ENCODE results near the gene ABHD17C. TPM values are rescaled to one million over a fixed set of nuclear protein-coding genes. Genes with fewer than 3 reads are reported as not detected.
"Not testable (repeated sequence)": the region's sequence is repeated elsewhere in the genome, so short reads cannot be mapped to it uniquely, and the experiment has no call there.

The ABHD17C gene
- 1 to 10 TPM; 1.5 to 2.2 TPM for total RNA-seq

DNA sequence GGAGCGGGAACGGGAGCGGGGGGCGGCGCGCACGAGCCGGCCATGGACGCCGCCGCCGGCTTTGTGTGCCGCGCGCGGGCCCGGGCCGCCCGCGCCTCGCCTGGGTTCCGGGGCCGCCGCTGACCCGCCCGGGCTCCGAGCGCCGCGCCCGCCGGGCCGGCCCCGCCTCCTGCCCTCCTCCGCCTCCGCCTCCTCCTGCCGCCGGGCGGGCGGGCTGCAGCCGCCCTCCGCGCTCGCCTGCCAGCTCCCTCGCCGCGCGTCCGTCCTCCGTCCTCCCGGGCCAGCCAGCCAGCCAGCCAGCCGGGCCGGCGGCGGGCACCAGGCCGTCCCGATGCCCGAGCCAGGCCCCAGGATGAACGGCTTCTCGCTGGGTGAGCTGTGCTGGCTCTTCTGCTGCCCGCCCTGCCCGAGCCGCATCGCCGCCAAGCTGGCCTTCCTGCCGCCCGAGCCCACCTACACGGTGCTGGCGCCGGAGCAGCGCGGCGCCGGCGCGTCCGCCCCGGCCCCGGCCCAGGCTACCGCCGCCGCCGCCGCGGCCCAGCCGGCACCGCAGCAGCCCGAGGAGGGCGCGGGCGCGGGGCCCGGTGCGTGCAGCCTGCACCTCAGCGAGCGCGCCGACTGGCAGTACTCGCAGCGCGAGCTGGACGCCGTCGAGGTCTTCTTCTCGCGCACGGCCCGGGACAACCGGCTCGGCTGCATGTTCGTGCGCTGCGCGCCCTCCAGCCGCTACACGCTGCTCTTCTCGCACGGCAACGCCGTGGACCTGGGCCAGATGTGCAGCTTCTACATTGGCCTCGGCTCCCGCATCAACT is at the start of gene ABHD17C:
TSS of gene ABHD17C (plus strand) at position 212 of the 812 bp plus-strand sequence. CDS start at position 332, 120 bp downstream.
- H3K36me3 Mint-ChIP-seq = no peaks in the 10 kb centered on the region
- CTCF ChIA-PET = interaction anchor here (0.5 to 1.6 kb wide), 4 partner anchors 22 to 571 kb away, joined by 3 to 6 read pairs (median 4); no protein-coding TSS in a partner anchor
- ATAC-seq (peak; percentile 85), DNase-seq (peak; percentile 47)
- H3K4me1 Mint-ChIP-seq = peaks cover 19% of the 10 kb centered on the region
- peak within 1 kb of the TSS; percentile 79 for H3K4me3 Mint-ChIP-seq
- H3K27me3 Mint-ChIP-seq = peaks cover 57% of the 10 kb centered on the region
- peak within 1 kb of the TSS; percentile 54 for H3K27ac Mint-ChIP-seq
- H3K9me3 Mint-ChIP-seq (ENCODE audit: low read depth) = no peaks in the 10 kb centered on the region

GRCh38 chr15:80645494-80646065 is 49.5 kb upstream of the ABHD17C start:
- no peak for DNase-seq
- CTCF ChIA-PET = no interaction called here
- no peak for ATAC-seq
- Mint-ChIP-seq H3K4me3 (no peak overlapping the region), H3K27ac (no peak overlapping the region), H3K4me1 (peaks cover 3% of the 10 kb centered on the region), H3K36me3 (no peaks in the 10 kb centered on the region), H3K9me3 (ENCODE audit: low read depth) (peaks cover 6% of the 10 kb centered on the region), H3K27me3 (peaks cover 2% of the 10 kb centered on the region)

GRCh38 chr15:80647424-80647823 is 47.7 kb upstream of the ABHD17C start:
- H3K4me1 Mint-ChIP-seq; CTCF ChIA-PET; H3K27ac Mint-ChIP-seq; ATAC-seq; H3K9me3 Mint-ChIP-seq (ENCODE audit: low read depth); H3K4me3 Mint-ChIP-seq; H3K36me3 Mint-ChIP-seq; DNase-seq; H3K27me3 Mint-ChIP-seq: not testable (repeated sequence)

GRCh38 chr15:80654299-80654698 is 40.8 kb upstream of the ABHD17C start:
- no peak overlapping the region for H3K27ac Mint-ChIP-seq
- no peaks in the 10 kb centered on the region for H3K4me1 Mint-ChIP-seq
- H3K4me3 Mint-ChIP-seq = no peak overlapping the region
- ATAC-seq (no peak), DNase-seq (no peak)
- peaks cover 1% of the 10 kb centered on the region for H3K36me3 Mint-ChIP-seq
- CTCF ChIA-PET = no interaction called here
- H3K27me3 Mint-ChIP-seq = peaks cover 16% of the 10 kb centered on the region
- H3K9me3 Mint-ChIP-seq (ENCODE audit: low read depth) = no peaks in the 10 kb centered on the region

- no peak overlapping the region for H3K27ac Mint-ChIP-seq
- H3K36me3 Mint-ChIP-seq = no peaks in the 10 kb centered on the region
- ATAC-seq (no peak), DNase-seq (no peak)
- peaks cover 26% of the 10 kb centered on the region for H3K27me3 Mint-ChIP-seq
- no peaks in the 10 kb centered on the region for H3K4me1 Mint-ChIP-seq
- H3K9me3 Mint-ChIP-seq (ENCODE audit: low read depth) = no peaks in the 10 kb centered on the region
- CTCF ChIA-PET = no interaction called here
- H3K4me3 Mint-ChIP-seq = no peak overlapping the region
These were observed 35.7 kb upstream of the ABHD17C start for GRCh38 chr15:80659375-80659774.

GRCh38 chr15:80660119-80660518 is 35.0 kb upstream of the ABHD17C start:
- CTCF ChIA-PET = no interaction called here
- H3K36me3 Mint-ChIP-seq = no peaks in the 10 kb centered on the region
- no peaks in the 10 kb centered on the region for H3K4me1 Mint-ChIP-seq
- H3K9me3 Mint-ChIP-seq (ENCODE audit: low read depth) = no peaks in the 10 kb centered on the region
- ATAC-seq (no peak), DNase-seq (no peak)
- peaks cover 21% of the 10 kb centered on the region for H3K27me3 Mint-ChIP-seq
- H3K4me3 Mint-ChIP-seq = no peak overlapping the region
- H3K27ac Mint-ChIP-seq = no peak overlapping the region

GRCh38 chr15:80662129-80662528 is 33.0 kb upstream of the ABHD17C start:
- no peaks in the 10 kb centered on the region for H3K9me3 Mint-ChIP-seq (ENCODE audit: low read depth)
- no peak for ATAC-seq
- no peaks in the 10 kb centered on the region for H3K36me3 Mint-ChIP-seq
- CTCF ChIA-PET = no interaction called here
- no peak overlapping the region for H3K27ac Mint-ChIP-seq
- H3K4me1 Mint-ChIP-seq = no peaks in the 10 kb centered on the region
- peaks cover 20% of the 10 kb centered on the region for H3K27me3 Mint-ChIP-seq
- no peak overlapping the region for H3K4me3 Mint-ChIP-seq
- no peak for DNase-seq

DNA sequence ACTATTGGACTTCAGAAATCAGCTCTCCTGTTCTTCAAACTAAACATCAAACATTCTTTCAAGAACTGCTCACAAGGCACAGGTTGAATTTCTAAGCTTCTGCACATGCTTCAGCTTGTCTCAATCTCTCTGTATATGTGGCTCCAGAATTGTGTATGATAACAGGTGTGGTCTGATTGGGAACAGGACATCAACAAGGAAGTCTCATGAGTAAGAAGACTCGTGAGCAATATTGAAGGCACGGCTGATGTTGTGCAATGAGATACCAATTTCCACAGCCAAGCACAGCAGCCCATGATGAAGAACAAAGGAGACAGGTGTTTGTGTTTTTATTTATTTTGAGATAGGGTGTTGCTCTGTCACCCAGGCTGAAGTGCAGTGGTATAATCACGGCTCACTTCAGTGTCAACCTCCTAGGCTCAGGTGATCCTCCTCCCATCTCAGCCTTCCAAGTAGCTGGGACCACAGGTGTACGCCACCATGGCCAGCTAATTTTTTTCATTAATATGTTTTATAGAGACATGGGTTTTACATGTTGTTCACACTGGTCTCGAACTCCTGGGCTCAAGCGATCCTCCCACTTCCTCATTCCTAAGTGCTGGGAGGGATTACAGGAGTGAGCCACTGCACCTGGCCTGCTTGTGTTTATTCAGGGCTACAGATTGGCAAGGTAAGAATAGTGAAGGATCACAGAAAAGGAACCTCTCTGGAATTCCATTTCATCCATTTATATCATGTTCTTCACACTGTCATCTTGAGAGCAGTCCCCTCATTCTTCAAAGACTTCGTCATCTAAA is 32.2 kb upstream of the ABHD17C start:
- DNase-seq = no peak
- no peak overlapping the region for H3K27ac Mint-ChIP-seq
- no peaks in the 10 kb centered on the region for H3K9me3 Mint-ChIP-seq (ENCODE audit: low read depth)
- H3K4me1 Mint-ChIP-seq = no peaks in the 10 kb centered on the region
- CTCF ChIA-PET = no interaction called here
- H3K27me3 Mint-ChIP-seq = peaks cover 20% of the 10 kb centered on the region
- no peaks in the 10 kb centered on the region for H3K36me3 Mint-ChIP-seq
- no peak for ATAC-seq
- H3K4me3 Mint-ChIP-seq = no peak overlapping the region

DNA sequence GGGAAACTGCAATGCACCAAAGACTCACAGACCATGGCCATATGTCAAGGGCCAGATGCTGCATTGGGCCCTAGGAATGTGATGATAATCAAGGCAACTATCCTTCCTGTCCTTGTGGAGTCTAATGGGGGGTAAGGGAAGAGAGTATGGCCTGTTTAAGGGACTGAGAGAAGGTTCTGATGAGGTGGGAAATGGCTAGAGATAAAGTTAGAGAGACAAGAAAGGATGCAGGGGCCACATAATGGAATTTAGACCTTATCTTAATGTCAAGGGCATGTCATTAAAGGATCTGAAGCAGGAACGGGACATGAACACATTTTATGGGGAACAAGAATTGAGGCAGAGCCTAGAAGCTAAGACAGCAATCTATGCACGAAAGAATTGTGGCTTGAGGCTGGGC is 30.0 kb upstream of the ABHD17C start:
- Mint-ChIP-seq H3K4me3 (no peak overlapping the region), H3K9me3 (ENCODE audit: low read depth) (no peaks in the 10 kb centered on the region), H3K36me3 (no peaks in the 10 kb centered on the region), H3K27me3 (peaks cover 23% of the 10 kb centered on the region), H3K27ac (no peak overlapping the region), H3K4me1 (no peaks in the 10 kb centered on the region)
- ATAC-seq (no peak), DNase-seq (no peak)
- CTCF ChIA-PET = no interaction called here

DNA sequence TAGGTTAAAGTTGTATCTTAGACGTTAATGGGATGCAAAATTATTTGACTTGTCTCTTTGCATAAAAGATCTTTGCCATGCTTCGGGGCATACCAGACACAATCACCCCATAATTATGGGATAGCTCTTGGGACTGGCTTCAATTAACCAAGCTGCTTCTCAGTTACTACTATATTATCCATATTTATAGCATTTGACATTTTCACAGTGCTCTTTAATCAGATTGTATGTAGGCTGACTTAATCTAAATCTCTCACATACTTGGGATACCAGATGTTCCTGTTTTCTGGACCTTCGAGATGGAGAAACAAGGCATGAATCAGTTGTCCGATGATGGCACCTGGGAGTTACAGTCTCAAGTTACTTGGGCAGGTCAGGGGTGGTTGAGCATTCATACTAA is 27.2 kb upstream of the ABHD17C start:
- H3K9me3 Mint-ChIP-seq (ENCODE audit: low read depth) = no peaks in the 10 kb centered on the region
- ATAC-seq (no peak), DNase-seq (no peak)
- no peak overlapping the region for H3K4me3 Mint-ChIP-seq
- no peak overlapping the region for H3K27ac Mint-ChIP-seq
- H3K36me3 Mint-ChIP-seq = no peaks in the 10 kb centered on the region
- peaks cover 20% of the 10 kb centered on the region for H3K27me3 Mint-ChIP-seq
- H3K4me1 Mint-ChIP-seq = no peaks in the 10 kb centered on the region
- CTCF ChIA-PET = no interaction called here

DNA sequence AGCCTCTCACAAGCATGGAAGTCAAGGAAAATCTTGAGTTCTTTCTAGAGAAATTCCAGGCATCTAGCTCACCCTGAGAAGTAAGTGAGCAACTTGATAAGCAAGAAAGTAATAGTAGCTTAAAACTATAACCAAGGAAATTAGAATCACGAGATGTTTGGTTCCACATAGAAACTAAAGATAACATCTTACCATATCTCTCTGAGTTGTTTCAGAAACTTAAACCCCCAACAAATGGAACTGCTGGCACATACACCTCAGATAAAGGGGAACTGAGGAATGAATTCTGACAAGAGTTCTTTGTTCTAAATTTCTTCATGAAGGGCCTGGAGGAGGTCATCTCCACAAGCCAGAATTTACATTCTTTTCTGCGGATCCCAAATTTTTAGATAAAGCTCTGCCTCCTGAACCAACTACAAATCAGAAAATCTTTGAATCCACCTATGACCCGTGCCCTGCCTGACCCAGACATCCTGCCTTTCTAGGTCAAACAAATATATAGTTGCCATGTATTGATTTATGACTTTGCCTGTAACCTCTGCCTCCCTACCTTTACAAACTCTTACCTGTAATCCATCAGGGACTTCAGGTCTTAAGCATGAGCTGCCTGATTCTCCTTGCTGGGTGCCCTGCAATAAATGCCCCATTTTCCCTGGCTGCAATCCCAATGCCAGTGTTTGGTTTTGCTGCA is 26.4 kb upstream of the ABHD17C start:
- no peak for DNase-seq
- H3K9me3 Mint-ChIP-seq (ENCODE audit: low read depth) = no peaks in the 10 kb centered on the region
- no peak for ATAC-seq
- H3K27ac Mint-ChIP-seq = no peak overlapping the region
- no peak overlapping the region for H3K4me3 Mint-ChIP-seq
- no peaks in the 10 kb centered on the region for H3K36me3 Mint-ChIP-seq
- no peaks in the 10 kb centered on the region for H3K4me1 Mint-ChIP-seq
- H3K27me3 Mint-ChIP-seq = peaks cover 16% of the 10 kb centered on the region
- CTCF ChIA-PET = no interaction called here

- Mint-ChIP-seq H3K4me3 (no peak overlapping the region), H3K27me3 (peaks cover 21% of the 10 kb centered on the region), H3K9me3 (ENCODE audit: low read depth) (no peaks in the 10 kb centered on the region), H3K27ac (no peak overlapping the region), H3K36me3 (no peaks in the 10 kb centered on the region), H3K4me1 (no peaks in the 10 kb centered on the region)
- CTCF ChIA-PET = no interaction called here
- ATAC-seq (no peak), DNase-seq (no peak)
These were observed 25.3 kb upstream of the ABHD17C start for GRCh38 chr15:80669663-80670273.

All from activated CD8-positive, alpha-beta memory T cell treated with anti-CD3 and anti-CD28 coated beads, Interleukin-2, amount 10 ng/mL, durations not matched to agents 7 days and 5 days (primary cell).